Activated CD4-positive, CD25-positive, alpha-beta regulatory T cell treated with anti-CD3 and anti-CD28 coated beads, Interleukin-2, amount 50 U/mL, for 16 hours (primary cell): ENCODE results near the gene IFNG-AS1.
A peak's percentile ranks its signal among the peaks of the same experiment; 100 is the strongest.

Experiments used
- DNase-seq: peaks from one replicate; pipeline ENCODE4 v3.0.0-alpha.2; 2020; ENCODE audit warnings: low read depth, low spot score

Gene IFNG-AS1

DNA sequence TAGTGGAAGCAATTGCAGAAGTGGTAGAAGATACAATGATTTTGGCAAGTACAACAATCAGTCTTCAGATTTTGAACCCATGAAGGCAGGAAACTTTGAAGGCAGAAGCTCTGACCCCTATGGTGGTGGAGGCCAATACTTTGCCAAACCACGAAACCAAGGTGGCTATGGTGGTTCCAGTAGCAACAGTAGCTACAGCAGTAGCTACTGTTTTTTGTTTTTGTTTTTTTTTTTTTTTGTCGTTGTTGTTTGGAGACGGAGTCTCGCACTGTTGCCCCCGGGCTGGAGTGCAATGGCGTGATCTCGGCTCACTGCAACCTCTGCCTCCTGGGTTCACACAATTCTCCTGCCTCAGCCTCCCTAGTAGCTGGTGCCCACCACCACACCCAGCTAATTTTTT lies 47.4 kb downstream of the IFNG-AS1 start:
- DNase-seq = no peak

DNA sequence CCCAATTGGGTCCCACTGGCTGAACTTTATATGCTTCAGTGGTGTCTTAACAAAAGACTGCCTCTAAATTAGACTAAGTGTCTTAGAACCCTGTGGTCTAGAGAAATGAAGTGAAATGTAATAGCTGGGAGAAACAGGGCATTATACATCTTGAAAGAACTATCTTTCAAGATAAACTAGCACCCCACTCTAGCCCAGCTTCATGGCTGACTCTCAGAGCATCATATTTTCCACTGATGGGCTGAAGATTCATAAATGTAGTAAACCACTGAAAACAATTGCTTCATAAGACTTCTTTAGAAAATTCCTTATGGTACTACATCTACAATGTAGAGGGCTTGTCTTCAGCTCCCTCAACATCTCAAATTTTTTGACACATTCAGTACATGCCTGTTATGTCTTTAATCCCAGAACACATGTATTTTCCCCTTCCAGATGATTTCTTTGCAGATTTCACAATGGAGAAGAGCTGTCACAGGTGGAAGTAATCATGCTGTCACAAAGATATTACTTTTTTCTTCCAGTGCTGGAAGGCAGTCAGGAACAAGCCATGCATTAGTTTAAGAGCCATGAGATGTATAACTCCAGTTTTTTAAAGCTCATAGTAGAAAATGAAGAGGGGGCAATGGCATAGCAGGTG lies 48.5 kb downstream of the IFNG-AS1 start:
- no peak for DNase-seq

DNA sequence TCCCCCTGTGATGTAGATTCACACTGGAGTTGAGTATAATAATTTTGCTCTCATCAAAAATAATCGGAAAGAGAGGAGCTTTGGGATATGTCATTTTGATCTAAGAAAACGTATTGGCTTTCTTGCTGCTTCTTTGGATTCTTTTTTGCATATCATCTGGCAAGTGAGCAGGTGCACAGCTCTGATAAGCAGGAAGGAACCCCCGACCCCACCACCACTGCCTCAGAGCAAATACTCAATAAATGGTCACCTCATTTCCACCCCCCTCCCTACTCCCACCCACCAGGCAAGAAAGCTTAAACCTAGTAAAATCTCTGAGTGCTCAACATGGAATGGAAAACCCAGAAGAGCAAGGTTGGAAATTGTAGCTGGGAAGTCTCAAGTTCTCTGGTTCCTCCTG lies 49.4 kb downstream of the IFNG-AS1 start:
- DNase-seq = no peak

- peak; percentile 25 for DNase-seq
These were observed 51.3 kb downstream of the IFNG-AS1 start for GRCh38 chr12:68040450-68041075.

DNA sequence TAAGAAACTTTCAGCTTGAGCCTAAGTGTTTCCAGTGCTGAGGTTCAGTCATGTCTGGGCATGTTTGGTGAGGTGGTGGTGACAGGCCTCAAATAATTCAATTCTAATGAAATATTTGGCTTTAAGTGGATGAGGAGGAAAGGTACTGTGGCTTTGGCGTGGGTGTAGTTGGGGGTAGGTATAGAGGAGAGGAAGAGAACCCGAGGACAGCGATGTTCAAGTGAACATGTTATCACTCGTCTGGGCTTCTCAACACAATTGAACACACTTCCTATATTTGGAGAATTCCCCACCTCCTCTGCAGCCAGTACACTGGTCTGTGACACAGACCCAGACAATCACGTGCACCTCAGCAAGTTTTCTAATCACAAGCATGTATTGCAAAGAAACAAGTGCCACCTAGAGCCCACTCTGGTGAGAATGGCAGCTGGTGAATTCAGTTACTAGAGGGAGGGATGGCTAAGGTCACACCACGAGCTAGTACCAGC lies 53.0 kb downstream of the IFNG-AS1 start:
- no peak for DNase-seq

- no peak for DNase-seq
These were observed 54.2 kb downstream of the IFNG-AS1 start for GRCh38 chr12:68043435-68043834.

DNA sequence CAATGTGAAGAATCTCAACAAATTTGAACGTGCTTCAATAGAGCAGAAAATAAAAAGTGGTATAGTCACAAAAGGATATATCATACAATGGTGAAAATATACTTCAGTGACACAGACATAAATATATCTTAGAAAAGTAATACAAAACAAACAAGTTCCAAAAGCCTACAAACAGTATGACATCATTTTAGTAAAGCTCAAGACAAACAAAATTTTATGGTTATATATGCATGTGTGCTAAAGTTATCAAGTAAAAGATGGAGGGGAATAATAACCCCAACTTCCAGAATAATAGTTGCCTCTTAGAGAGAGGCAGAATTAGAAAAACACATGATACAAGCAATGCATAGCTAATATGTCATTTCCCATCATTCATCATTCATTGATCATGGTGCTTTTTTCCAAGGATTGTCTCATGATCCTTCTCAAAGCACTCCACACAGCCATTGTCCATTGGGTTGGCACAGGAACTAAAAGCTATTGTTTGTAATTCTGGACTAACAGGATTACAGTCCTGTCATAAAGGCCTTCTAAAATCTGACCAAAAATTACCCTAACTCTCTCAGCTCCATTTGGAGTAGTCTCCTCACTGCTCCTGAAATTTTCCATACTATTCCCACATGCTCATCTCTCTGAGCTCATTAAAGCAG lies 59.5 kb downstream of the IFNG-AS1 start:
- no peak for DNase-seq

- no peak for DNase-seq
These were observed 67.1 kb downstream of the IFNG-AS1 start for GRCh38 chr12:68056300-68056699.

GRCh38 chr12:68063900-68064590 lies 74.8 kb downstream of the IFNG-AS1 start:
- no peak for DNase-seq

- DNase-seq = no peak
These were observed 75.9 kb downstream of the IFNG-AS1 start for GRCh38 chr12:68065163-68065562.

DNA sequence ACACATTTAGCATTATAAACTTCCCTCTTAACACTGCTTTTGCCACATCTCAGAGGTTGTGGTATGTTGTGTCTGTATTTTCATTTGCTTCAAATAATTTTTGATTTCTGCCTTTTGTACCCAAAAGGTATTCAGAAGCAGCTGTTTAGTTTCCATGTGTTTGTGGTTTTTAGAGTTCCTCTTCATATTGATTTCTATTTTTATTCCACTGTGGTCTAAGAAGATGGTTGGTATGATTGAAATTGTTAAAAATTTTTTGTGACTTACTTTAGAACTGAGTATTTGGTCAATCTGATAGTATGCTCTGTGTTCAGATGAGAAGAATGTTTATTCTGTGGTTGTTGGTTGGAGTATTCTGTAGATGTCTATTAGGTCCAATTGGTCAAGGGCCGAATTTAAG lies 76.4 kb downstream of the IFNG-AS1 start:
- no peak for DNase-seq

DNA sequence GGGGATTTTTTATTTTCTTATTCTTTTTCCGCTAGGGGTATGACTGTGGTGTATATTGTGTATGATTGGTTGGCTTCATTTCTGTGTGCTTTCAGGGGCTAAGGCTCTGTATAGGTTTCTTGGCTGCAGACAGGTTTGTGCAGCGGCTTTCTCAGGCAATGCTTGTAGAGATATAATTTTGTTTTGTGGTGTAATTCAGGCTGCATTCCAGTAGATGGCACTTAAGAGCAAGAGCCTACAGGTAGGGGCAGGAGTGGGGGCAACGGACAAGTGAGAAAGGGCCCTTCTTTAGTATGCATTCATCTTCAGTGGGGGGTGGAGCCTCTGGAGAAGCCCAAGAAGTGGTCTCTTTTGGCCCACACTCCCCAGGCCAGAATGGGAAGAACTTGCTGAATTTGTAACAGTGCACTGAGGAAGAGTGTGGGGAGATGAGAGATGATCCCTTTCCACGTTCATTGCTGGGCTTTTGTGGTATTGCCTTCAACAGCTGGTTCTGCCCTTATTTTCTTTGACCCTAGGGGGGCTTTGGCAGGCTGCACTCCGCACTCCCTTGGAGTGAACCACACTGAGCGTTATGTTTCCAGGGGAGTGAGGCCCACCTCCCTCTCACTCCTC lies 78.6 kb downstream of the IFNG-AS1 start:
- no peak for DNase-seq

- no peak for DNase-seq
These were observed 80.0 kb downstream of the IFNG-AS1 start for GRCh38 chr12:68069275-68069674.
